ENCODE results near the gene KLF15. TPM values are rescaled to one million over a fixed set of nuclear protein-coding genes. Genes with fewer than 3 reads are reported as not detected.

The KLF15 gene
- total RNA-seq, 1 donor from 2014 or later, result 3.3 TPM

DNA sequence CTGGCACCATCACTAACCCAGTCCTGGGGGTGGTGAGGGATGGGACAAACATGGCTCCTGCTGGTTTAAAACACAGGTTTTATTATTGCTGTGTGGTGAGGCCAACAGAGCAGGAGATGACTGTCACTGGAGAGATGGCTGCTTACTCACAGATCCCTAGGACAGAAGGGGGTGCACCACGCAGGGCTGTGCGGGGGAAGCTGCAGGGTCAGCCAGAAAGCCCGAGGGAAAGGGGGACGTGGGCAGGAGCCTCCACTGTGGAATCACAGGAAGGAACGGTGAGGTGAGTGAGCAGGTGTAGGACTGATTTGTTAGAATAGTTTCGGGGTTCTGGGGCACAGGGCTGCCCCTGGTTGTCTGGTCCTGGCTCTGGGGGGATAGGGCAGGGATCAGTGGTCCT lies 45.0 kb upstream of the KLF15 start:
- Mint-ChIP-seq H3K36me3 (peaks cover 3% of the 10 kb centered on the region), H3K9me3 (no peaks in the 10 kb centered on the region), H3K27ac (no peak overlapping the region), H3K27me3 (ENCODE audit: insufficient read depth, low read depth) (peaks cover 10% of the 10 kb centered on the region), H3K4me1 (peaks cover 11% of the 10 kb centered on the region), H3K4me3 (no peak overlapping the region)
- Histone ChIP-seq H3K36me3 (no peaks in the 10 kb centered on the region), H3K27ac (no peak overlapping the region), H4K20me1 (ENCODE audit: low read depth) (no peaks in the 10 kb centered on the region), H3K4me1 (no peaks in the 10 kb centered on the region), H3F3A (ENCODE audit: low read depth) (no peaks in the 10 kb centered on the region), H3K4me2 (no peak overlapping the region), H3K9me3 (ENCODE audit: low read depth) (no peaks in the 10 kb centered on the region), H3K27me3 (no peaks in the 10 kb centered on the region), H3K79me2 (ENCODE audit: low read depth) (no peaks in the 10 kb centered on the region), H3K4me3 (no peak overlapping the region), H3K9ac (no peak overlapping the region), H2AFZ (replicated peaks) (no peak overlapping the region)
- TF ChIP-seq CTCF (IDR thresholded peaks at IDR 0.05) (no peak), EZH2 (IDR thresholded peaks at IDR 0.05) (no peak), EZH2phosphoT487 (IDR thresholded peaks at IDR 0.05) (no peak)
- no peak for DNase-seq (ENCODE audit: low spot score)

GRCh38 chr3:126401611-126402160 lies 44.5 kb upstream of the KLF15 start:
- Histone ChIP-seq H3K79me2 (ENCODE audit: low read depth) (no peaks in the 10 kb centered on the region), H3K9me3 (ENCODE audit: low read depth) (no peaks in the 10 kb centered on the region), H2AFZ (replicated peaks) (no peak overlapping the region), H4K20me1 (ENCODE audit: low read depth) (no peaks in the 10 kb centered on the region), H3K27ac (no peak overlapping the region), H3F3A (ENCODE audit: low read depth) (no peaks in the 10 kb centered on the region), H3K4me1 (no peaks in the 10 kb centered on the region), H3K9ac (no peak overlapping the region), H3K36me3 (no peaks in the 10 kb centered on the region), H3K27me3 (no peaks in the 10 kb centered on the region), H3K4me3 (no peak overlapping the region), H3K4me2 (no peak overlapping the region)
- no peak for TF ChIP-seq CTCF (IDR thresholded peaks at IDR 0.05)
- TF ChIP-seq EZH2 (IDR thresholded peaks at IDR 0.05), result no peak
- no peak for TF ChIP-seq EZH2phosphoT487 (IDR thresholded peaks at IDR 0.05)
- Mint-ChIP-seq H3K27ac (no peak overlapping the region), H3K9me3 (no peaks in the 10 kb centered on the region), H3K4me1 (peaks cover 11% of the 10 kb centered on the region), H3K27me3 (ENCODE audit: insufficient read depth, low read depth) (peaks cover 10% of the 10 kb centered on the region), H3K4me3 (no peak overlapping the region), H3K36me3 (peaks cover 3% of the 10 kb centered on the region)
- DNase-seq (ENCODE audit: low spot score), result no peak

GRCh38 chr3:126399756-126400155 lies 42.5 kb upstream of the KLF15 start:
- peaks cover 7% of the 10 kb centered on the region for H3K4me1 ChIP-seq
- H3K27ac ChIP-seq, result no peak overlapping the region
- no peak overlapping the region for H3K9ac ChIP-seq
- TF ChIP-seq EZH2 (IDR thresholded peaks at IDR 0.05), result no peak
- no peak for TF ChIP-seq CTCF (IDR thresholded peaks at IDR 0.05)
- no peak for TF ChIP-seq EZH2phosphoT487 (IDR thresholded peaks at IDR 0.05)
- peaks cover 3% of the 10 kb centered on the region for H3K36me3 Mint-ChIP-seq
- no peak overlapping the region for H3K27ac Mint-ChIP-seq
- no peaks in the 10 kb centered on the region for H3K79me2 ChIP-seq (ENCODE audit: low read depth)
- no peaks in the 10 kb centered on the region for H3K9me3 ChIP-seq (ENCODE audit: low read depth)
- H3F3A ChIP-seq (ENCODE audit: low read depth), result no peaks in the 10 kb centered on the region
- H3K4me3 Mint-ChIP-seq, result no peak overlapping the region
- H3K9me3 Mint-ChIP-seq, result no peaks in the 10 kb centered on the region
- peaks cover 17% of the 10 kb centered on the region for H3K27me3 ChIP-seq
- H3K4me1 Mint-ChIP-seq, result peaks cover 18% of the 10 kb centered on the region
- no peaks in the 10 kb centered on the region for H4K20me1 ChIP-seq (ENCODE audit: low read depth)
- no peak for DNase-seq (ENCODE audit: low spot score)
- H3K27me3 Mint-ChIP-seq (ENCODE audit: insufficient read depth, low read depth), result peaks cover 8% of the 10 kb centered on the region
- H2AFZ ChIP-seq (replicated peaks), result no peak overlapping the region
- H3K4me2 ChIP-seq, result no peak overlapping the region
- no peak overlapping the region for H3K4me3 ChIP-seq
- H3K36me3 ChIP-seq, result no peaks in the 10 kb centered on the region

Data from neural progenitor cell (in vitro differentiated cells).